GM21619 (cell line): ENCODE measurements around the gene ASPG.

Experiments used
- ATAC-seq: cut with Tn5 transposase; IDR thresholded peaks from one replicate; pipeline ENCODE4 v1.9.1; 2021; ENCODE audit not compliant: unreplicated experiment

Gene ASPG

GRCh38 chr14:104085032-104085888 is at the start of gene ASPG:
ASPG (plus strand) TSS chr14:104085700; CDS start chr14:104085771, 71 bp downstream.
- ATAC-seq, result no peak

- ATAC-seq, result no peak
These were observed 49.3 kb upstream of the ASPG start for GRCh38 chr14:104036212-104036611.

- ATAC-seq, result no peak
These were observed 48.4 kb upstream of the ASPG start for GRCh38 chr14:104037074-104037473.

GRCh38 chr14:104037903-104038302 is 47.6 kb upstream of the ASPG start:
- ATAC-seq, result no peak

- no peak for ATAC-seq
These were observed 46.3 kb upstream of the ASPG start for GRCh38 chr14:104039214-104039613.

- ATAC-seq, result no peak
These were observed 45.0 kb upstream of the ASPG start for GRCh38 chr14:104040539-104040938.

GRCh38 chr14:104041430-104042104 is 43.9 kb upstream of the ASPG start:
- ATAC-seq, result no peak

- no peak for ATAC-seq
These were observed 41.5 kb upstream of the ASPG start for GRCh38 chr14:104044016-104044415.

GRCh38 chr14:104047761-104048160 is 37.7 kb upstream of the ASPG start:
- no peak for ATAC-seq

- ATAC-seq, result no peak
These were observed 36.6 kb upstream of the ASPG start for GRCh38 chr14:104048758-104049507.

- ATAC-seq, result no peak
These were observed 35.8 kb upstream of the ASPG start for GRCh38 chr14:104049576-104050240.

- ATAC-seq, result no peak
These were observed 34.2 kb upstream of the ASPG start for GRCh38 chr14:104051092-104051813.

GRCh38 chr14:104054222-104054905 is 31.1 kb upstream of the ASPG start:
- no peak for ATAC-seq

- ATAC-seq, result no peak
These were observed 23.2 kb upstream of the ASPG start for GRCh38 chr14:104062281-104062680.

- ATAC-seq, result no peak
These were observed 21.5 kb upstream of the ASPG start for GRCh38 chr14:104064003-104064402.

- no peak for ATAC-seq
These were observed 19.2 kb upstream of the ASPG start for GRCh38 chr14:104066279-104066678.

GRCh38 chr14:104066719-104067295 is 18.7 kb upstream of the ASPG start:
- ATAC-seq, result no peak

- ATAC-seq, result no peak
These were observed 16.0 kb upstream of the ASPG start for GRCh38 chr14:104069541-104069940.

- no peak for ATAC-seq
These were observed 12.9 kb upstream of the ASPG start for GRCh38 chr14:104072586-104072985.
